Measurements from ENCODE around the gene TLE3.

TLE3 gene

DNA sequence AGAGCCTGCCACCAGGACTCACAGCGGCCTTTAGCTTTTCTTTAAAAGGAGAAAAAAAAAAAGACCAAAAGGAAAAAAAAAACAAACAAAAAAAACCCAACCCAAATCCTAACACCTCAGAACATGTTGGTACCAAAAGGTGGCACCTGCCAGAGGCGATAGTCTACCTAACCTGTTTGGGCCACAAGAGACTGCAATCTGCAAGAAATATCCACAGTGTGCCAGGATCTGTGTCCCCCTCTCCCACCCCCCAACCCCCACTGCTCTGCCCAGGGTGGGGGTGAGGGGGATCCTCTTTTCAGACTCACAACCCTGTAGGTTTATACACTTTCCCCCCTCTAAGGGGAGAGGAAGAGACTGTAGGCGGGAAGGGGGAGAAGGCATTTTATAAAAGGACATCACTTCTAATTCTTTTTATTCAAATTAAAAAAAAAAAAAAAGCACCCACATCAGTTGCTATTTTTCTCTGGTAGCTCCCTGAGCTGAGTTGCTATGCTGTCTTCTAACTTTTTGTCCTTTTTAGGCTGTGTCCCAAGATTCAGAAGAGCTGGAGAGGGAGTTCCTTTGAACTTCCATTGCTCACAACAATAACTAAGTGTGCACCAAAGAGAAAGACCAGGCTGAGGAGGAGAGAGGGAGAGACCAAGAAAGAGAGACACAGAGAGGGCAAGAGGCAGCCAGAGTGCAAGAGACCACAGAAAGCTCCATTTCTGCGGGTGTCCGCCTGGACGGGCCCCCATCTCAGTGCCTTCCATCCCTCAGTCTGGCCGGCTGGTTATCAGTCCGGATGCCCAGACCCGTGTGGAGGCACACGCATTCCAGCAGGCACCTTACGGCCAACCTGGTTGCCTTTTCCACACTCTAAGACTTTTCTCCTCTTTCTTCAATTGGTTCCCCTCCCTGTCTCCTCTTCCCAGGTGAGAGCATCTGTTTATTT lies 48.9 kb downstream of the TLE3 start:
- H3K36me3 ChIP-seq (ENCODE audit: control insufficient read depth, insufficient read depth, low read length): peaks cover 45% of the 10 kb centered on the region

GRCh38 chr15:70048198-70048565 lies 49.5 kb downstream of the TLE3 start:
- Histone ChIP-seq H3K9ac (ENCODE audit: low read depth, low read length) (no peak overlapping the region), H3K36me3 (ENCODE audit: control insufficient read depth, insufficient read depth, low read length) (peaks cover 39% of the 10 kb centered on the region), H3K27me3 (ENCODE audit: control insufficient read depth, insufficient read depth, low read length) (no peaks in the 10 kb centered on the region), H3K4me1 (ENCODE audit: control insufficient read depth, insufficient read depth, low read length) (peaks cover 2% of the 10 kb centered on the region), H3K9me3 (ENCODE audit: control insufficient read depth, insufficient read depth, low read length) (no peaks in the 10 kb centered on the region), H3K4me3 (ENCODE audit: low read depth, low read length) (no peak overlapping the region)

More for the DNA sequence above, 48.9 kb downstream of the TLE3 start:
- Histone ChIP-seq H3K27me3 (ENCODE audit: control insufficient read depth, insufficient read depth, low read length) (no peaks in the 10 kb centered on the region), H3K9ac (ENCODE audit: low read depth, low read length) (no peak overlapping the region), H3K9me3 (ENCODE audit: control insufficient read depth, insufficient read depth, low read length) (no peaks in the 10 kb centered on the region), H3K4me1 (ENCODE audit: control insufficient read depth, insufficient read depth, low read length) (peaks cover 2% of the 10 kb centered on the region), H3K4me3 (ENCODE audit: low read depth, low read length) (no peak overlapping the region)

- peaks cover 2% of the 10 kb centered on the region for H3K4me1 ChIP-seq (ENCODE audit: control insufficient read depth, insufficient read depth, low read length)
- no peak overlapping the region for H3K9ac ChIP-seq (ENCODE audit: low read depth, low read length)
- H3K36me3 ChIP-seq (ENCODE audit: control insufficient read depth, insufficient read depth, low read length): peaks cover 34% of the 10 kb centered on the region
- no peaks in the 10 kb centered on the region for H3K9me3 ChIP-seq (ENCODE audit: control insufficient read depth, insufficient read depth, low read length)
- H3K27me3 ChIP-seq (ENCODE audit: control insufficient read depth, insufficient read depth, low read length): no peaks in the 10 kb centered on the region
- no peak overlapping the region for H3K4me3 ChIP-seq (ENCODE audit: low read depth, low read length)
Observed at GRCh38 chr15:70047386-70048197, 50.1 kb downstream of the TLE3 start.

DNA sequence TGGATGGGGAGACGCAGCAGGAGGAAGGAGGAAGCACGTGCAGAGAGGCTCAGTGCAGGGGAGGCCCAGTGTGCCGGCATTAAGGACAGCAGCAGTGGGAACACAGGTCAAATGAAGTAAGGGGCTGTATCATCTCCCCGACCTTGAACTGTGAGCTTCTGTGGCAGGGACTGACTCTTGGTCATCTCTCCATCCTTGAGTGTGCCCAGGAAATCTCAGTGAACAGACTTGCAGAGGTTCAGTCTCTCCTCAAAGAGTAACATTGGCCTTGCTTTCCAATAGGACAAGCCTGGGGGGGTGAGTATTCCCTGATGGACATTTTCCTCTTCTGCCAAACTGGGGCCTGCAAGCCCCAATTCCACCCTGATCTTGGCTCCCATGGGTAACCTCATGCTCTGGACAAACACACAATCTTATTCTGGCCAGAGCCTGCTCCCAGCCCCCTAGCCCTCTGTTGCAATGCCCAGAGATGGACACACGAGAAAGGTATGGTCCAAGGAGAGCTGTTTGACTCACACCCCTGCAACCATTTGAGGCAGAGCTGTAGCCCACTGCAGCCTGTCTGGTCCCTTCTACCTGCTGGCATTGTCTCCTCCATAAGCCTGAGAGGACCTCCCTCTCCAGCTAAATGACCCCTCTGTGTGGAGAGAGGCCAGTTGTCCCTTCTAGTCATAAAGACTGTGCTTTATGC lies 50.9 kb downstream of the TLE3 start:
- H3K36me3 ChIP-seq (ENCODE audit: control insufficient read depth, insufficient read depth, low read length): peaks cover 28% of the 10 kb centered on the region

GRCh38 chr15:70045045-70045444 lies 52.7 kb downstream of the TLE3 start:
- H3K4me1 ChIP-seq (ENCODE audit: control insufficient read depth, insufficient read depth, low read length): peaks cover 2% of the 10 kb centered on the region
- H3K4me3 ChIP-seq (ENCODE audit: low read depth, low read length): no peak overlapping the region
- no peak overlapping the region for H3K9ac ChIP-seq (ENCODE audit: low read depth, low read length)
- no peaks in the 10 kb centered on the region for H3K9me3 ChIP-seq (ENCODE audit: control insufficient read depth, insufficient read depth, low read length)
- H3K27me3 ChIP-seq (ENCODE audit: control insufficient read depth, insufficient read depth, low read length): no peaks in the 10 kb centered on the region
- H3K36me3 ChIP-seq (ENCODE audit: control insufficient read depth, insufficient read depth, low read length): peaks cover 13% of the 10 kb centered on the region

More for the DNA sequence above, 50.9 kb downstream of the TLE3 start:
- Histone ChIP-seq H3K27me3 (ENCODE audit: control insufficient read depth, insufficient read depth, low read length) (no peaks in the 10 kb centered on the region), H3K4me1 (ENCODE audit: control insufficient read depth, insufficient read depth, low read length) (peaks cover 2% of the 10 kb centered on the region), H3K9me3 (ENCODE audit: control insufficient read depth, insufficient read depth, low read length) (no peaks in the 10 kb centered on the region), H3K9ac (ENCODE audit: low read depth, low read length) (no peak overlapping the region), H3K4me3 (ENCODE audit: low read depth, low read length) (no peak overlapping the region)

DNA sequence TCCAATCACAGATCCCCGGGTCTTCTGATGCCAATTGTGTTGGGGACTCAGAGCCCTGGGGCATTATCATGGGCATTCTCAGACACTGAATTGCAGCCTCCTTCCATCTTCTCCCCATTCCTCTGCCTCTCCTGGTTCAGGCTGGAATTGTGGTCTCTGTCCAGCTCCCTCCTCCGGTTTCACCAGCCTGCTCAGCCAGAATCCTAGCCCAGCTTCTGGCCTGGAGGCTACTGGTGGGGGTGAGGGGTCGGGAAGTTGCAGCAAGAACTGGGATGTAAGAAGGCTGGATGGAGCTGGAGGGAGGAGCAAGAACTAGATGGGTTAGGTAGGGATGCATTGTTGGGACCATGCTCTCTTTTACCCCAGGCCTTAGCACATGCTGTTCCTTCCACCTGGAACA lies 53.5 kb downstream of the TLE3 start:
- Histone ChIP-seq H3K9me3 (ENCODE audit: control insufficient read depth, insufficient read depth, low read length) (no peaks in the 10 kb centered on the region), H3K4me3 (ENCODE audit: low read depth, low read length) (no peak overlapping the region), H3K36me3 (ENCODE audit: control insufficient read depth, insufficient read depth, low read length) (peaks cover 5% of the 10 kb centered on the region), H3K9ac (ENCODE audit: low read depth, low read length) (no peak overlapping the region), H3K27me3 (ENCODE audit: control insufficient read depth, insufficient read depth, low read length) (no peaks in the 10 kb centered on the region), H3K4me1 (ENCODE audit: control insufficient read depth, insufficient read depth, low read length) (peaks cover 2% of the 10 kb centered on the region)

- no peaks in the 10 kb centered on the region for H3K9me3 ChIP-seq (ENCODE audit: control insufficient read depth, insufficient read depth, low read length)
- H3K4me3 ChIP-seq (ENCODE audit: low read depth, low read length): no peak overlapping the region
- no peak overlapping the region for H3K9ac ChIP-seq (ENCODE audit: low read depth, low read length)
- no peaks in the 10 kb centered on the region for H3K4me1 ChIP-seq (ENCODE audit: control insufficient read depth, insufficient read depth, low read length)
- peaks cover 4% of the 10 kb centered on the region for H3K36me3 ChIP-seq (ENCODE audit: control insufficient read depth, insufficient read depth, low read length)
- H3K27me3 ChIP-seq (ENCODE audit: control insufficient read depth, insufficient read depth, low read length): no peaks in the 10 kb centered on the region
Observed at GRCh38 chr15:70043590-70043989, 54.1 kb downstream of the TLE3 start.

DNA sequence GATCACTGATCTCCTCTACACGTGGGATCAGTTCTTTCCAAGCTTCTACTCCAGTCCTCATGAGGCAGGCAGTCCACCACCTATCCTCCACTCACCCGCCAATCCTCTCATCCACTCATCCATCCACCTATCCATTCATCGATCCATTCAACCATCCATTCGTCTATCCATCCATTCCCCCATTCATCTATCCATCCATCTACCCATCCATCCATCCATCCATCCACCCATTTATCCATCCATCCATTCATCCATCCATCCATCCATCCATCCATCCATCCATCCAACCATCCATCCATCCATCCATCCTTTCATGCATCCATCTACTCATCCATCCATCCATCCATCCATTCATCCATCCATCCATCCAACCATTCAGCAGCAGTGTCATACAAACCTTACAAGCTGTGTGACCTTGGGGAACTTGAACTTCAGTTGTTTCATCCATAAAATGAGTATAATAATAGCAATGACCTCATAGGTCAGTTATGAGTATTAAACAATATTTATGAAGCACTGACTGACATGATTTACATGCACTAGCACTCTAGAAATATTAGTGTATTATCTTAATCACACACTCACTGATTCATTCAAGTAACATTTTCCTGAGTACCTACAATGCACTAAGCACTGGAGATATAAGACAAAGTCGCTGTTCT lies 55.0 kb downstream of the TLE3 start:
- H3K4me3 ChIP-seq (ENCODE audit: low read depth, low read length): no peak overlapping the region
- no peaks in the 10 kb centered on the region for H3K27me3 ChIP-seq (ENCODE audit: control insufficient read depth, insufficient read depth, low read length)
- no peak overlapping the region for H3K9ac ChIP-seq (ENCODE audit: low read depth, low read length)
- H3K36me3 ChIP-seq (ENCODE audit: control insufficient read depth, insufficient read depth, low read length): peaks cover 4% of the 10 kb centered on the region
- no peaks in the 10 kb centered on the region for H3K9me3 ChIP-seq (ENCODE audit: control insufficient read depth, insufficient read depth, low read length)
- no peaks in the 10 kb centered on the region for H3K4me1 ChIP-seq (ENCODE audit: control insufficient read depth, insufficient read depth, low read length)

GRCh38 chr15:70039917-70040316 lies 57.8 kb downstream of the TLE3 start:
- H3K4me3 ChIP-seq (ENCODE audit: low read depth, low read length): no peak overlapping the region
- no peaks in the 10 kb centered on the region for H3K9me3 ChIP-seq (ENCODE audit: control insufficient read depth, insufficient read depth, low read length)
- peaks cover 2% of the 10 kb centered on the region for H3K4me1 ChIP-seq (ENCODE audit: control insufficient read depth, insufficient read depth, low read length)
- no peaks in the 10 kb centered on the region for H3K36me3 ChIP-seq (ENCODE audit: control insufficient read depth, insufficient read depth, low read length)
- H3K9ac ChIP-seq (ENCODE audit: low read depth, low read length): no peak overlapping the region
- no peaks in the 10 kb centered on the region for H3K27me3 ChIP-seq (ENCODE audit: control insufficient read depth, insufficient read depth, low read length)

DNA sequence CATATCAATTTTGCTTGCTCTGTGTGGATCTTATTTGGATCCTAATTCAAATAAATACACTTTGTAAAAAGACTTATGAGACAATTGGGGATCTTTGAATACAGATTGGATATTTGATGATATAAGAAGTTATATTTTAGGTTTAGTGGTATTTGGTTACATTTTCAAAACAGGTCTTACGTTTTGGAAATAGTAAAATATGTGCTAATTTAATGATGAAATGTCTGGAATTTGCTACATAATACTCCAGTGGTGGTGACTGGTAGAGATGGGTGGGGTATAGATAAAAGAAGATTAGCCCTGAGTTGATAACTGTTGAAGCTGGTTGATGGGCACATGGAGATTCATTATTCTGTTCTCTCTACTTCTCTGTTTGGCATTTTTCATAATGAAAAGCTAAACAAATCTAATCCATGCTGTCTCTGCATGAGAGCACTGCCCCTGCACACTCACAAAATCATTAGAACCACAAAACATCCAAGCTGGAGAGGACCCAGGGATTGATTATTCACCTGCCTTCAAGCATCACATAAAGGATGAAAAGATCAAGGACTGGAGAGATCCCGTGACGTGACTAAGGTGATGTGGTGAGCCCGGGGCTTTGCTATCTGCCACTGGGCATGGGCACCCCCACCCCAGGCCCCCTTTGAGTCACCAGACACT lies 58.9 kb downstream of the TLE3 start:
- Histone ChIP-seq H3K4me1 (ENCODE audit: control insufficient read depth, insufficient read depth, low read length) (peaks cover 2% of the 10 kb centered on the region), H3K27me3 (ENCODE audit: control insufficient read depth, insufficient read depth, low read length) (no peaks in the 10 kb centered on the region)

GRCh38 chr15:70037292-70037640 lies 60.5 kb downstream of the TLE3 start:
- Histone ChIP-seq H3K4me3 (ENCODE audit: low read depth, low read length) (no peak overlapping the region), H3K27me3 (ENCODE audit: control insufficient read depth, insufficient read depth, low read length) (no peaks in the 10 kb centered on the region), H3K9me3 (ENCODE audit: control insufficient read depth, insufficient read depth, low read length) (no peaks in the 10 kb centered on the region), H3K9ac (ENCODE audit: low read depth, low read length) (no peak overlapping the region), H3K36me3 (ENCODE audit: control insufficient read depth, insufficient read depth, low read length) (no peaks in the 10 kb centered on the region), H3K4me1 (ENCODE audit: control insufficient read depth, insufficient read depth, low read length) (peaks cover 2% of the 10 kb centered on the region)

More for the DNA sequence above, 58.9 kb downstream of the TLE3 start:
- no peak overlapping the region for H3K9ac ChIP-seq (ENCODE audit: low read depth, low read length)
- H3K9me3 ChIP-seq (ENCODE audit: control insufficient read depth, insufficient read depth, low read length): no peaks in the 10 kb centered on the region
- H3K4me3 ChIP-seq (ENCODE audit: low read depth, low read length): no peak overlapping the region
- no peaks in the 10 kb centered on the region for H3K36me3 ChIP-seq (ENCODE audit: control insufficient read depth, insufficient read depth, low read length)
